Fibroblast of villous mesenchyme (primary cell): Measurements from ENCODE around the gene SMARCA2. TPM values are rescaled to one million over a fixed set of nuclear protein-coding genes. Genes with fewer than 3 reads are reported as not detected.

Source experiments
- DNase-seq: peaks from one replicate; pipeline ENCODE4 v3.0.0-alpha.2; 2010; ENCODE audit warnings: low read depth
- H3K4me3 ChIP-seq: 2 replicates; pipeline ENCODE4 v1.5.1; 2011; ENCODE audit warnings: low read depth, mild to moderate bottlenecking, low read length
- total RNA-seq: library from RNA; depleted of rRNA; stranded (reverse); fragments of >200 nt; gene quantifications from 2 replicates; pipeline ENCODE4 v1.2.3, GENCODE V29; 2012
- TF ChIP-seq, protein P1 (sequence below): IDR thresholded peaks from 2 replicates; pipeline ENCODE4 v1.5.1; 2012; ENCODE audit warnings: low read depth, mild to moderate bottlenecking, low read length; ENCODE audit not compliant: insufficient read depth

Gene SMARCA2
- total RNA-seq, 1 donor = 51.4 TPM

DNA sequence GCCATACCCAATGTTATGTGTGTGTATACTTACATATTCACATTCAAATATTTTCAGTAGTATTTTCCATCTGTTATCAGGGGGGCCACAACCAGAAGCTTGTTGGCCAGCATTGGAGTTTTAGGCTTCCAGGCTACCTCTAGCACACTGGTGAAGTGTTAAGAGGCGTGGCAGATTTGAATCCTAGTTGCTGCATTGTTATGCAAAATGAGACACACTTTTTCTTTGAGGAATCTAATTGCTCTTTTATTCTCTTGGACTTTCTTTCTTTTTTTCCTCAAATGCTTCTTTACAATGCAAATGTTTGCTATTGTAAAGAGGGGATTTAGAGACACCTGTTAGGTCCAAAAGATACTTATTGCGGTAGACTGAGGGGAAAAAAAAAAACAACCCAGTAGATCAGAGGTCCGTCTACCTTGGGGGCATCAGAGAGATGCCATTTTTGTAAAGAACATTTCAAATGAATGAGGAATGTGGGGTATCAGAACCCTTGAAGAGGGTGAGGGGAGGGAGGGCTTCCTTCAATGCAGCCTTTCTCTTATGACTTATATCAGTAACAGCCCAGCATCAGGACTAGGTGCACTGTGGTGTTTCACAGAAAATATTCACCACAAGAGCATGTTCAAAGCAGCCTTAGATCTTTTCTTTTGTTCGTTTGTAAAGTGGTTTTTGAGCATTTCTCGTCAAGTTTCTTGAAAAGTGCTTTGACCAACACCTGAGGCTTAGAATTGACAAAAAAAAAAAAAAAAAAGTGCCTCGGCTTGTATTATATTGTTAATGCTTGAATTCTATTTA lies 3.8 kb downstream of the SMARCA2 start:
- DNase-seq = no peak
- H3K4me3 ChIP-seq = peak overlapping the region; percentile 89
- TF ChIP-seq, protein P1, sequence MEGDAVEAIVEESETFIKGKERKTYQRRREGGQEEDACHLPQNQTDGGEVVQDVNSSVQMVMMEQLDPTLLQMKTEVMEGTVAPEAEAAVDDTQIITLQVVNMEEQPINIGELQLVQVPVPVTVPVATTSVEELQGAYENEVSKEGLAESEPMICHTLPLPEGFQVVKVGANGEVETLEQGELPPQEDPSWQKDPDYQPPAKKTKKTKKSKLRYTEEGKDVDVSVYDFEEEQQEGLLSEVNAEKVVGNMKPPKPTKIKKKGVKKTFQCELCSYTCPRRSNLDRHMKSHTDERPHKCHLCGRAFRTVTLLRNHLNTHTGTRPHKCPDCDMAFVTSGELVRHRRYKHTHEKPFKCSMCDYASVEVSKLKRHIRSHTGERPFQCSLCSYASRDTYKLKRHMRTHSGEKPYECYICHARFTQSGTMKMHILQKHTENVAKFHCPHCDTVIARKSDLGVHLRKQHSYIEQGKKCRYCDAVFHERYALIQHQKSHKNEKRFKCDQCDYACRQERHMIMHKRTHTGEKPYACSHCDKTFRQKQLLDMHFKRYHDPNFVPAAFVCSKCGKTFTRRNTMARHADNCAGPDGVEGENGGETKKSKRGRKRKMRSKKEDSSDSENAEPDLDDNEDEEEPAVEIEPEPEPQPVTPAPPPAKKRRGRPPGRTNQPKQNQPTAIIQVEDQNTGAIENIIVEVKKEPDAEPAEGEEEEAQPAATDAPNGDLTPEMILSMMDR = no peak

DNA sequence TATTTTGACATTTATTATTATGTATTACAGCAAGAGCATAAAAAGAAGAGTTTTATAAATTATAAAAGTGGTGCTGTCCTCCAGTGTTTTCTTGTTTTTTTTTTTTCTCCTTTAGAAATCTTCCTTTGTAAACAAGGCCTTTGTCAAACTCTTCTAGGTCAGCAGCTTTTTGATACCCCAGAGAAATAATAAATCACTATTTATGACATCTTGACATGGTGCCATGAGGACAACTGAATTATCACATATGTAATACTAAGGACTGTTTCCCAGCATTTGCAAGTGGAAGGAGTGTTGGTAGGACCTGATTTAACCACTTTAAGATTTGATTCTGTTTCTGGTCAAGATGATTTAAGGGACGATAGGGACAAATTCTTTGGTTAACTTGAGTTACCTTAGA lies 4.6 kb downstream of the SMARCA2 start:
- TF ChIP-seq, protein P1 = no peak
- DNase-seq = no peak
- no peak overlapping the region for H3K4me3 ChIP-seq

DNA sequence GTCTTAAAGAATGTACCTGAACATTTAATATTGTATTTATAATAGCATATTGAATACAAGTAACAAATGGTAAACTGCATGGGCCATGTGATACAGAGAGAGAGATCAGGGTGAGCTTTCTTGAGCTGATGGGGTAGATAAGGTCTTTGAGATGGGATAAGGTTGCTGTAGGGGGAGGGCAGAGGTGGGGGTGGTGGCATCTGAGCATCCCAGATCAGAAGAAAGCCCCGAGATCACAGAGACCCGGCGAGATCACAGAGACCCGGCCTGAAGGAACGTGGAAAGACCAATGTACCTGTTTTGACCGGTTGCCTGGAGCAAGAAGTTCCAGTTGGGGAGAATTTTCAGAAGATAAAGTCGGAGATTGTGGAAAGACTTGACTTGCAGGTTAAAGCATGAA lies 6.6 kb downstream of the SMARCA2 start:
- TF ChIP-seq, protein P1 = no peak
- no peak for DNase-seq
- no peak overlapping the region for H3K4me3 ChIP-seq

DNA sequence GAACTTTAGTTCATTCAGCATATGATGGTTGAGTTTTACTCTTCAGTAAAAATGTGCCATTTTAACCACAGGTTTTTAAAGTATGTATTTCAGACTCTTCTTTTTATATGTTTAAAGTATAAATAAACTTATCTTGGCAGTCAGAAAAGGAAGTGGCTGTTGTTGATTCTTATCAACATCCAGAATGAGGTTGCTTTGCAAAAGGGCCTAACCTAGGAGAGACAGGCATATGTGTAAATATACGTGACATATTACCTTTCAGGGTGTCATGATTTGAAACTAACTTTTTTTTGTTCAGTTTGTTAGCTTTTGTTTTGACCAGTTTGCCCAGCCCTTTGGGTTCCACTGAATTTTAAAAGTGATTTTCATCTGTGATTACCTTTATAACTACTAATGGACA lies 7.4 kb downstream of the SMARCA2 start:
- TF ChIP-seq, protein P1 = no peak
- H3K4me3 ChIP-seq = no peak overlapping the region
- DNase-seq = peak; percentile 25

DNA sequence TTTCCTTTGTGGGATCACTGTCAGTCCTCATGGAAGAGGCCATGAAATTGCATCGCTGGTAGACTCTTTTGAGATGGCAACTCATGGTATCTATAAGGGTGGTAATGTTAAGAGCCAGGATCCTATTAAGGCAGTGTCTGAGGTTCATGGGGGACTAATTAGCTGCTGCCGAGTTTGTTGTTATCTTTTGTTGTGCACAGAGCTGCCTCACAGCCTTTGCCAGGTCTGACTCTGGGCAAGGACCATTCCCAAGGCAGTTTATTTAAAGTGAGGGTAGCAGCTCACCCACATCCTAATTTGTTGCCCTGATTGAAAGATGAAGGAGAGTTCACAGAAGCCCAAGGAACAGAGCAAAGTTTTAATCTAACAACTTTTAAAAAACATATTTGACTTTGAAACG lies 7.9 kb downstream of the SMARCA2 start:
- no peak for DNase-seq

DNA sequence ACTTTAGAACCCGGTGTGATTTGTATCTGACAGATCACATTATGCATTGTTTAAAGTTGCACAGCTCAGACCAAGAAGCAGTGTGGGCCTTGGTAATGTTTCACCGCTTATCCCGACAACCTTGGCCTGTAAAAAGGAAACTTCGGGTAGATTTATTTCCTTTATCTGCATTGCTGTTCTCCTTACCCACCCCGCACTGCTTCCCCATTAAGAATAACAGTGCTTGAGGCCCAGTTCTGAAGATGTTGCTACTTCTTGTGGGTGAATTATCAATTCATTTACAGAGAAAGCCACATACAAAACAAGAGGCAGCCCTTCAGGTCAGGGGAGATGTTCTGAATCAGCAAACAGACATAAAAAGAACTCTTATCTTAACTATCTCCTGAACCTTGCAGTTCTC lies 8.4 kb downstream of the SMARCA2 start:
- no peak overlapping the region for H3K4me3 ChIP-seq
- TF ChIP-seq, protein P1 = no peak
- DNase-seq = peak; percentile 19

More for the DNA sequence above, 7.9 kb downstream of the SMARCA2 start:
- TF ChIP-seq, protein P1 = no peak
- H3K4me3 ChIP-seq = no peak overlapping the region
